ENCODE data around the gene ADCY9. TPM values are rescaled to one million over a fixed set of nuclear protein-coding genes. Genes with fewer than 3 reads are reported as not detected.
A peak's percentile ranks its signal among the peaks of the same experiment; 100 is the strongest.

ADCY9 gene
- total RNA-seq, 1 donor from 2014 or later = 1.3 TPM

DNA sequence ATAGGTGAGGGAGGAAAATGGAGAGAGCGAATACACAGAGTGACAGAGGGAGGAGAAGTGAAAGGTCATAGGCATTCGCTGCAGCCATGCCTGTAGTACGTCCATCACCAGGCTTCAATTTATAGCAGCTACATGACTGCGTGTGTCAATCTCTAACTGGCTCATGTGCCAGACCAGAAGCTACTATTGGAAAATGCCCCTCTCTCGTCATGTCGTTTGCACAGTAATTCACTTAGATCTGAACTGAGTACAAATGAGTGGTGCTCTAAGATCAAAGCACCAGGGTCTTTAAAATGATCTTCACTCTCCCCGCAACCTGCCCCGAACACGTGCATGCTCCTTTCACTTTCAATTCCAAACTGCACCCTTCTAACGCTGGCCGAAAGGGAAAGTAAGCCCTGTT lies 51.3 kb downstream of the ADCY9 start:
- POLR2A ChIA-PET = no interaction called here
- DNase-seq = no peak
- CTCF ChIA-PET = no interaction called here
- Mint-ChIP-seq H3K9me3 (peaks cover 18% of the 10 kb centered on the region), H3K4me3 (peak overlapping the region; percentile 73), H3K27me3 (peaks cover 3% of the 10 kb centered on the region), H3K4me1 (peaks cover 2% of the 10 kb centered on the region), H3K27ac (no peak overlapping the region), H3K36me3 (ENCODE audit: low read depth) (peaks cover 2% of the 10 kb centered on the region)
- no peak for ATAC-seq (ENCODE audit: low read depth)
- intact Hi-C loops (cut with micrococcal nuclease) = no loop called here
- TF ChIP-seq, protein P1, sequence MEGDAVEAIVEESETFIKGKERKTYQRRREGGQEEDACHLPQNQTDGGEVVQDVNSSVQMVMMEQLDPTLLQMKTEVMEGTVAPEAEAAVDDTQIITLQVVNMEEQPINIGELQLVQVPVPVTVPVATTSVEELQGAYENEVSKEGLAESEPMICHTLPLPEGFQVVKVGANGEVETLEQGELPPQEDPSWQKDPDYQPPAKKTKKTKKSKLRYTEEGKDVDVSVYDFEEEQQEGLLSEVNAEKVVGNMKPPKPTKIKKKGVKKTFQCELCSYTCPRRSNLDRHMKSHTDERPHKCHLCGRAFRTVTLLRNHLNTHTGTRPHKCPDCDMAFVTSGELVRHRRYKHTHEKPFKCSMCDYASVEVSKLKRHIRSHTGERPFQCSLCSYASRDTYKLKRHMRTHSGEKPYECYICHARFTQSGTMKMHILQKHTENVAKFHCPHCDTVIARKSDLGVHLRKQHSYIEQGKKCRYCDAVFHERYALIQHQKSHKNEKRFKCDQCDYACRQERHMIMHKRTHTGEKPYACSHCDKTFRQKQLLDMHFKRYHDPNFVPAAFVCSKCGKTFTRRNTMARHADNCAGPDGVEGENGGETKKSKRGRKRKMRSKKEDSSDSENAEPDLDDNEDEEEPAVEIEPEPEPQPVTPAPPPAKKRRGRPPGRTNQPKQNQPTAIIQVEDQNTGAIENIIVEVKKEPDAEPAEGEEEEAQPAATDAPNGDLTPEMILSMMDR (IDR thresholded peaks at IDR 0.05) = no peak

DNA sequence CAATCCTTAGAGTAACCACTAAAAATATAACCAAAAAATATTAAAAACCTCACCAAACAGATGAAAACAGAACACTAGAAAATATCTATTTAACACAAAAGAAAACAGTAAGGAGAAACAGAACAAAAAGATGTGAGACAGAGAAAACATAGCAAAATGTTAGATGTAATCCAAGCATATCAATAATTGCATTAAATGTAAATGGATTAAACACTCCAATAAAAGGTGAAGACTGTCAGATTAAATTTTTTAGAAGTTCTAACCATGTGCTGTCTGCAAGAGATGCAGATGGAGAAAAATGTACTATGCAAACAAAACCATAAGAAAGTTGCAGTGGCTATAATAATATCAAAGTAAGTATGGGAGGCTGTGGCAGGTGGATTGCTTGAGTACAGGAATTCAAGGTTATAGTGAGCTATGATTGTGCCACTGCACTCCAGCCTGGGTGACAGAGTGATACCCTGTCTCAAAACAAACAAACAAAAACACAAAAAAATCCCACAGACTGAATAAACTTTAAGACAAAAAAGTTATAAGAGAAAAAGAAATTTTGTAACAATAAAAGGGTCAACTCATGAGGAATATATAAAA lies 53.9 kb downstream of the ADCY9 start:
- peaks cover 3% of the 10 kb centered on the region for H3K27me3 Mint-ChIP-seq
- POLR2A ChIA-PET = no interaction called here
- TF ChIP-seq, protein P1 (IDR thresholded peaks at IDR 0.05) = no peak
- intact Hi-C loops (cut with micrococcal nuclease) = no loop called here
- H3K27ac Mint-ChIP-seq = no peak overlapping the region
- DNase-seq (no peak), ATAC-seq (ENCODE audit: low read depth) (no peak)
- peaks cover 20% of the 10 kb centered on the region for H3K9me3 Mint-ChIP-seq
- no peak overlapping the region for H3K4me3 Mint-ChIP-seq
- peaks cover 2% of the 10 kb centered on the region for H3K36me3 Mint-ChIP-seq (ENCODE audit: low read depth)
- CTCF ChIA-PET = no interaction called here
- peaks cover 2% of the 10 kb centered on the region for H3K4me1 Mint-ChIP-seq

DNA sequence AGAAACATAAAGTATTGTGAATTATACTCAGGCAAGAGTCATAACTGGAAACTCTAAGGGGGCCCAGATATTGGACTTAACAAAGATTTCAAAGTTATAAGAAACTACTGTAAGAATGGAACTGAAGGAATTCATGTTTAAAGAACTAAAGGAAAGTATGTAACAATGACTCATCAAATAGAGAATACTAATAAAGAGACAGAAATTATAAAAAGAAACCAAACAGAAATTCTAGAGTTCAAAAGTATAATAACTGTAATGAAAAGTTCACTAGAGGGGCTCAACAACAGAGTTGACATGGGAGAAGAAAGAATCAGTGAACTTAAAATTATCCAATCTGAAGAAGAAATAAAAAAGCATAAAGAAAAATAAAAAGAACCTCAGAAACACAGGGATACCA lies 55.4 kb downstream of the ADCY9 start:
- no peak overlapping the region for H3K27ac Mint-ChIP-seq

DNA sequence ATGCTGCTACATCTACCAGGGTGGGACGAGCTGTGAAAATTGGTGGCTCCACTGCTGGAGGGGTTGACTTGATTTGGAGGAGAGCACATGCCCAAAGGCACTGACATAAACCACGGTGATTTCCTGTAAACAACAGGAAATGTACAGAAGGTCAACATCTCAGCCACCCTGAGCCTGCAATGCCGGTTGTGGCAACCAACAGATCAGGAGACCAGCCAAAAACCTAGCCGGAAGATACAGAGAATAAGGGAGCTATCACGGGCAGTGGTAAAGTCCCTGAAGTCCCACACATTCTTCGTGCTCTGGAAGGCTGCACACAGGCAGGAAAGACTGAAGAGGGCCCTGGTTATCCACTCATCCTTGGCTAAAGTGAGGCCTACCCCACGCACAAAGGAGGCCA lies 56.2 kb downstream of the ADCY9 start:
- intact Hi-C loops (cut with micrococcal nuclease) = no loop called here
- H3K9me3 Mint-ChIP-seq = peaks cover 20% of the 10 kb centered on the region

More for the DNA sequence above, 55.4 kb downstream of the ADCY9 start:
- Mint-ChIP-seq H3K36me3 (ENCODE audit: low read depth) (peaks cover 2% of the 10 kb centered on the region), H3K4me1 (peaks cover 2% of the 10 kb centered on the region), H3K9me3 (peaks cover 20% of the 10 kb centered on the region), H3K27me3 (no peaks in the 10 kb centered on the region), H3K4me3 (no peak overlapping the region)
- ATAC-seq (ENCODE audit: low read depth) (no peak), DNase-seq (no peak)
- TF ChIP-seq, protein P1 (IDR thresholded peaks at IDR 0.05) = no peak
- ChIA-PET POLR2A (no interaction called here), CTCF (no interaction called here)
- intact Hi-C loops (cut with micrococcal nuclease) = no loop called here

DNA sequence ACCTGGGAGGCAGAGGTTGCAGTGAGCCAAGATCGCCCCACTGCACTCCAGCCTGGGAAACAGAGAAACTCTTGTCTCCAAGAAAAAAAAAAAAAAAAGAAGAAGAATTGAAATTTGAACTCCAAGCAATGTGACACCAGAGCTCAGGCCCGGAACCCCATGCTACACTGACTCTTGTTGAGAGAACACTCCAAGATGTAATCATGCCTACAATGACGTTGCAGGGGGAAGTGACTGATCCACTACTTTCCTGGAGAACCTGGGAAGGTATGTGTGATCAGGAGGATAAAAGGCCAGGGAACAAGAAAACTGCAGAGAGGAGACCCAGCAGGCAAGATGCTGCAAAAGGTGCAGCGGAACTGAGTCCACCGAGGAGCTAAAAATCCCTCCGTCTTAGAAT lies 57.9 kb downstream of the ADCY9 start:
- Mint-ChIP-seq H3K4me1 (no peaks in the 10 kb centered on the region), H3K27me3 (no peaks in the 10 kb centered on the region), H3K9me3 (peaks cover 20% of the 10 kb centered on the region), H3K4me3 (no peak overlapping the region), H3K36me3 (ENCODE audit: low read depth) (peaks cover 2% of the 10 kb centered on the region), H3K27ac (no peak overlapping the region)
- ChIA-PET CTCF (no interaction called here), POLR2A (interaction anchor here (0.6 kb wide), 1 partner anchor 159 kb away, joined by 10 read pairs; no protein-coding TSS in a partner anchor)
- DNase-seq (no peak), ATAC-seq (ENCODE audit: low read depth) (no peak)
- intact Hi-C loops (cut with micrococcal nuclease) = no loop called here
- TF ChIP-seq, protein P1 (IDR thresholded peaks at IDR 0.05) = no peak

More for the DNA sequence above, 56.2 kb downstream of the ADCY9 start:
- peaks cover under 1% of the 10 kb centered on the region for H3K4me1 Mint-ChIP-seq
- CTCF ChIA-PET = no interaction called here
- no peak for ATAC-seq (ENCODE audit: low read depth)
- peaks cover 2% of the 10 kb centered on the region for H3K36me3 Mint-ChIP-seq (ENCODE audit: low read depth)
- no peak for DNase-seq
- TF ChIP-seq, protein P1 (IDR thresholded peaks at IDR 0.05) = no peak
- POLR2A ChIA-PET = no interaction called here
- H3K4me3 Mint-ChIP-seq = no peak overlapping the region
- no peak overlapping the region for H3K27ac Mint-ChIP-seq
- no peaks in the 10 kb centered on the region for H3K27me3 Mint-ChIP-seq

All from activated B cell treated with CpG ODN at 0.5 μM for 24 hours (primary cell).